HG03354 (cell line): ENCODE results near the gene HSPG2.
"Not testable (repeated sequence)": the region's sequence is repeated elsewhere in the genome, so short reads cannot be mapped to it uniquely, and the experiment has no call there.

ENCODE experiments used
- ATAC-seq: cut with Tn5 transposase; IDR thresholded peaks from one replicate; pipeline ENCODE4 v1.9.1; 2021; ENCODE audit warnings: mild to moderate bottlenecking; ENCODE audit not compliant: unreplicated experiment, poor library complexity, severe bottlenecking

The HSPG2 gene

DNA sequence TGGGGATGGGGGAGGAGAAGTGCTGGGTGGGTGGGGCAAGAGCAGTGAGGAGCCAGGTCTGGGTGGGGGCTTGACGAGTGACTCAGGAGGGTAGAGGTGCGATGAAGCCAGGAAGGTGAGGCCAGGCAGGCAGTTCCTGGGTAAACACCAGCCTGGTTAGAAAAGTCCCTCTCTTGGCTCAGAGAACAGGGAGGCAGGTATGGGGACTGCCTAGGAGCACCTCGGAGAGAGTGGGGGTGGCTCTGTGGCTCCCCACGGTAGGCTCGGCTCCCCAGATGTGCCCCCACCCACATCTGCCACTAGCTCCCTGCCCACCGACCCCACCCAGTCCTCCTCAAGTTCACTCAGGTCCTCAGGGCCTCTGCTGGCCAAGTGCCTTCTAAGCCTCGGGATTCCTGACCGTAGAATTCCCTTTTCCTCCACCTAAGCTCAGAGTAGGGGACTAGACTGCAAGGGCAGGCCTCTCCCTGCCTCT lies 1.2 kb downstream of the HSPG2 start:
- ATAC-seq, result no peak

DNA sequence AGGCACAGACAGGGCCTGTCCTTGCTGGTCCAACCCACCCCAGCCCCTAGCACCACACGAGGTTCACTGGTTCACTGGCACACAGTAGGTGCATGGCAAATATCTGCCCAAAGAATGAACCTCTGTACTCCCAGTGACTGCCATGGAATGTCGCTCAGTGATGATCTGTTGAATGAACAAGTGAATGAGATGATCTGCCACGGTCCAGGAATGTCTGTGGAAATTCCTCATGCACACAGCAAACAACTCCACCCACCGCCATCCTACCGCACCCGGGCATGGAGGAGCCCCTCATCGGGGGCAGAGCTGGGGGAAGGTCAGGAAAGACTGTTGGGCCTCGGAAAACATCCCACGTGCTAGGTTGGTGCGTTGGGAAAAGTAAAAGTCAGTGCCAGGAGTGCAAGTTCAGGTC lies 1.7 kb downstream of the HSPG2 start:
- ATAC-seq, result no peak

DNA sequence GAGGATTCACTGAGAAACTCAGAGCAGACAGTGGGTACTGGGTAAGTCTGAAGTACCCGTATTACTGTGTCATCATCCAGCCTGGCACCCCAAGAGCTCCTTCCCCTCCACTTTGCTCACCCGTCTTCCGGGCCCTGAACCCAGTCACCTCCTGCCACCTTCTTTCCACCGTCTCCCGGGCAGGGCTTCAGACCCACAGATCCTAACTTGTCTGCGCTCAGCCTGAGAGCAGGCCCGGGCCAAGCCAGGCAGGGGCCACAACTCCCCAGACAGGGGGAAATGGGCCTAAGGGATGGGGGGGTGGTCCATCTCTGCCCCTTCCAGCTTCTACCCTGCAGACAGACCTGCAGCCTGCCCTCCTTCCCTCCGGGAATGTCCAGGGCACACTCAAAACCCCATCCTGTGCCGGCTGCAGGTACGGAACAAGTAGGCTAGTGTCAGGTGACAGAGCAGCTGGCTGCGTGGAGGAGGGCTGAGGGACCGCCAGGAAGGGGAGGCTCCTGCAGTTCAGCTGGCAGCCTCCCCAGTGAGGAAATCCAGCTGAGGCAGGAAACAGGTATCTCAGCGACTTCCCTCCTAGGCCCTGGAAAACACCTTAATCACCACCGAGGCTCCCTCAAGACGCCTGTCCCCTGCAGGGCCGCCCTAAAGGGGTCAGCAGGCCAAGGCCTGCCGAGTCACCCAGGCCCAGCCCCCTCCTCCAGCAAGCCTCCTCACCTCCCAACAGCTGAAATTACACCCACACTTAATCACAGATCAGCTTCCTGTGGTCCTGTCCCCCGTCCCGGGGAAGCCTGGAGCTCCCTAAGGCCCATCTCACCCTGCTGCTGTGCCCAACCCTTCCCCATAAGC lies 3.5 kb downstream of the HSPG2 start:
- ATAC-seq, result no peak

DNA sequence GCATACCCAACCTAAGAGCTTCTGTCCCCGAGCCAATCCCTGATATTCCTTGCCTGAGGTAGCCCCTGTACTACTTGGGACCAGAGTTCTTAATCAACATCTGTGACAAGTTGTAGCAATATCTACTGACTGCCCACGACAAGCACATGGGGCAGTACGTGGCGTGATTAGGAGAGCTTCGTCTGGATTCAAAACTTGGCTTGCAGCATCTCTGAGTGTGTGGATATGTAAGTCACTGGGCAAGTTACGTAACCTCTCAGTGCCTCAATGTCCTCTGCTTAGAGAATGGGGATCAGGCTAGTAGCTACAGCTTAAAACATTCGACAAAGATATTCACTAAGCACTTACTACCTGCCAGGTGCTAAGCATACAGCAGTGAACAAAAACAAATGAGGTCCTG lies 5.0 kb downstream of the HSPG2 start:
- no peak for ATAC-seq

DNA sequence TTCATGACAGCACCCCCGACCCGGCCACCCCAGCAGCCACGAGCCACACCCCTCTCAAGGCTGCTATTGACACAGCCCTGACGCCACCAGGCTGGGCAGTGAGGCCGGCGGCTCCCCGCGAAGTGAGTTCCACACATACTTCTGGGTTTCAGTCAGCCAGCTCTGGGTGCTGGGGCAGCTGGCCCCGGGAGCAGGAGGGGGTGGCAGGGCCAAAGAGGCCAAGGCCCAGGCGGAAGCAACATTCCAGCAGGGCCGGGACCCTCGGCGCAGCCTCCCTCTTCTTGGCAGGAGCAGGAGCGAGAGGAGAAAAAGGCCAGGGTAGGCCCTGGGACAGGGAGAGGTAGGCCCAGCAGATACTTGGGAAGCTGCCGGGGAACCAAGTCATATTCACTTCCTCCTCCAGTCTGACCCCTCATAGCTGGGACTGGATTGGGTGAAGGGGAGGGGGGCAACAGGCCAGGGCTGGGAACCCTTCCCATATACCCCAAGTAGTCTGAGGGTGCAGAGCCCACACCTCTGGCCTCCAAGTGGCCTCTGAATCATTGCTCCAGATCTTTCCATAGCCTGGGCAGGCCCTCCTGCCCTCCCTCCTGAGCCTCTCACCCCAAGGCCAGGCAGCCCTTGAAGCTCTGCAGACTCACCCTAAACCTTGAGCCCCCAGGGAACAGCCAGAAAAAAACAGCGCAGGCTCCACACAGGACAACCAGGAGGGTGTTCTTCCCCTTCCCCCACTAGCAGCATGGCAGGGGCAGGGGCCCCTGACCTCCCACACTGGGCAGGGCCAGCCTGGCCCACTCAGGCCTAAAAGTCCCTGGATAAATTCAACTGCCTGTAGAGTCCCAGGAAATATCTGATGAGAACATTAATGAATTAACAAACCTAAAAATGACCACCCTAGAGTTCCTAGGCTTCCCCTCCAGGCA lies 5.7 kb downstream of the HSPG2 start:
- ATAC-seq, result no peak

DNA sequence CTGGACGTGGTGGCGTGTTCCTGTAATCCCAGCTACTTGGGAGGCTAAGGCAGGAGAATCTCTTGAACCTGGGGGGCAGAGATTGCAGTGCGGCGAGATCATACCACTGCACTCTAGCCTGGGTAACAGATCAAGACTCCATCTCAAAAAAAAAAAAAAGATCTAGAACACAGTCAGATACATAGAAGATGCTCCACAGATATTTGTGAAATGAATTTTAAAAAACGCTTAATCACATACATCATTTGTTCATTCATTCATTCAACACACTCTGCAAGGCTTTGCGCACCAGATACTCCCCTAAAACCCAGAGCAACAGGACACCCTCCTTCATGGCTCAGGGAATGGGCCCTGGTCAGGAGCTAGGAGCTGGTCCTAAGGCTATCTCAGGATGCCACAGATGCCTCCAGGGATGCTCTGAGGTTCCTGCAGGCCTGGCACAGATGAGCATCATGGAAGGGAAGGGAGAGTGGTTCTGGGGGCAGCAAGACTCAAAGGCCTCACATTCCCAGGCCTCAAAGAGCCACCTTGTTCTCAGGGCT lies 6.4 kb downstream of the HSPG2 start:
- no peak for ATAC-seq

DNA sequence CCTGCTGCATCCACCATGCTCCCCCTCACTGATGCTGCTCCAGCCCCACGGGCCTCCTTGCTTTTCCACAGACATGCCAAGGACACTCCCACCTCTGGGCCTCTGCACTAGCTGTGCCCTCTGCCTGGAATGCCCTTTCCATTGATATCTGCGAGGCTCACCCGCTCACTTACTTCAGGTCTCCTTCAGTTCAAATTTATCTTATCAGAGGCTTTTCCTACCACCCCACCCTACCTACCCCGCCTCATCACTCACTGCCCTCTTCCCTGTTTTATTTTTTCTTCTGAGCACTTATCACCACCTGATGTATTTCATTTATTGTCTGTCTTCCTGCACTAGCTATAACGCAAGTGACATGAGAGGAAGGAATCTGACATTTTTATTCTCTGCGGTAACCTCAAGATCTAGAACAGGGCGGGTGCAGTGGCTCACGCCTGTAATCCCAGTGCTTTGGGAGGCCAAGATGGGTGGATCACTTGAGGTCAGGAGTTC lies 7.0 kb downstream of the HSPG2 start:
- ATAC-seq, result no peak

DNA sequence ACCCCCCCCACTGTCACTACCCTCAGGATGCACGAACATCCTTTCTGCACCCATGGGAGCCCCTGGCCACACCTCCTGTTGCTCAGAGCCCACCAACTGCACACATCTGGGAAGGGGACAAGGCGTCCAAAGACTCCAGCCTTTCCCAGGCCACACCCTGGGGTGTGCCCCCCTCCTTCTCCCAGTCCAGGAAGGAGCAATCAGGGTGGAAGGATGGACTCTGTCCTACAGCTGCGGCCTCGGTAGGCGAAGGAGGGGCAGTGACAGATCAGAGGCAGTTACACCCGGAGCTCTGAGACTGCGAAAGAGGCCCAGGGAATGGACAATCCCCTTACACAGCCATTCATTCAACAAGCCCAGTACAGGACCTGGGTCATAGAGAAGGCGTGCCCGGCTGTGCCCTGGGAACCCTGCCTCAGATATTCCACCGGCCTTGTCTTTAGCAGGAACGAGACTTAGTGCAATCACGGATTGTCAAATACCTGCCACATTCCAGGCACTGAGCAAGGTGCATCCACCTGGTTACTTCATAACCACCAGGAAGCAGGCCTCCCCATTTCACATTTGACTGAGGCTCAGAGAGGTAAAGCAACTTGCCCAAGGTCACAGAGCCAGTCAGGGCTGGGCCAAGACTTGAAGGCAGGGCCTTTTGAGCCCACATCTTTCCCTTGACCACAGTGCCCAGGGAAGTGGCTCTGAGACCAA lies 9.4 kb downstream of the HSPG2 start:
- ATAC-seq, result no peak

DNA sequence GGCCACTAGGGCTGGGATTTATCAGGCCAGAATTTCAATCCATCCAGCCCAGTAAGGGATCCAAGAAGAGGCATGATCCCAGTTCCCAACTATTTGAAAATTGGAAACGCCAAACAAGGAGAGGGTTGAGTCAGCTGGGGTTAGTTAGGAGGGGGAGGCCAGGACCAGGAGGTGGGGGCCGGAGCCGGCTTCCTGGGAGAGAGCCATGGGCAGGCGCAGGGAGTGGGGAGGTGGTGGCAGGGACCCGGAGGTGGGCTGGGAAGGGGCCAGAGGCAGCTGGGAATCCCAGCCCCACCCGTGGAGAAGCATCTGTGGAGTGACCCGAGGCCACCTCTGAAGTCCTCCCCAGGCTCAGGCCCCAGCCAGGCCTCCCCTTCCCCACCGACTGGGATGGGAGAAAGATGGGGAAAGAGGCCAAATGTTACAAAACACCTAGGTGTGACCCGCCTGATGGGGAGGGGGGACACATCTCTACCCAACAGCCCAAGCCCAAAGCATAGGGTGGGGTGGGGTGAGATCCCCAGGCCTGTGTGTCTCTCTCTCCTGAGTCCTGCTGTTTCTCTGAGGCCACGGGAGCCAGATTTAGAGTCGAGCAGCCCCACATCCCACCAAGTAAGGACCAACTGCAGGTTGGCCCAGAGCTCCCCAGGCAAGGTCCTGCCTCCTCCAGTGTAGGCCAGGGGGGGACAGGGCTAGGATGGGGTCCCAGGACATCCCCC lies 10.1 kb downstream of the HSPG2 start:
- no peak for ATAC-seq

DNA sequence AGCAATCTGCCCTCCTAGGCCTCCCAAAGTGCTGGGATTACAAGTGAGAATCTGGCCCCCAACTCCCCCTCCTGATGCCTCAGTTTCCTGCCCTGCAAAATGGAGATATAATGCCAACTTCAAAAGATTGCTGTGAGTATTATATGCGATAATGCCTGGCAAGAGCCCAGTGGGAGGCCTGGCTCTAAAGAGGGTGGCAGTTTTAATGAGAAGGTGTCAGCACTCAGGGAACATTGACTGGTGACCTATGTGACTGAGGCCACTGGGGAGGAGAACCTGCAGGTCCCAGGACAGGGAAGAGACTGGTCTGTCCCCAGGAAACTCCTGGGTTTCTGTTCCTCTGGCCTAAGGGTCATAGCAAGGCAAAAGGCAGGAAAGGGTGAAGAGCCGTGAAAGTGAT lies 11.0 kb downstream of the HSPG2 start:
- ATAC-seq, result no peak

DNA sequence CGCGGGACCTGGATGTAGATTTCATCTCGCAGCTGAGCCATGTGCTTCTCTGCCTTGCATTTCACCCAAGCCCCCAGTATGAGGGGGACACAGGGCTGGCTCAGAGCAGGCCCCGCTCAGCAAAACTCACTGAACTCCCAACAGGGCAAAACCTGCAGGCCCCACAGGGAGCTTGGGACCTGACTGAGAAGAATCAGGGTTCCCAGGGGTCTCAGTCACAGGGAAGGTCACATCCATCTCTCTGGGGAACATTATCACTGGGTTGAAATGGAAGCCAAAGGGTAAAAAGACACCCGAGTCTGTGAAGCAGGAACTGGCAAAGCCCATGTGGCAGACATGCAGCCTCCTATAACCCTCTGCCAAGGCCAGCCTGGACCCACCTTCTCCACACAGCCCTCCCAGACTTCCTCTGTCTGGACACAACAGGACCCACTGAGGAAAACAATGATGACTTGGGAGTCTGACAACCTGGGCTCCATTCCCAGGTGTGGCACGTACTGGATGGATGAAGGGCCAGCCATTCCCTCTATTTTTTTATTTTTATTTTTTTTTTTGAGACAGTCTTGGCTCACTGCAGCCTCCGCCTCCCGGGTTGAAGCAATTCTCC lies 11.7 kb downstream of the HSPG2 start:
- ATAC-seq, result no peak

DNA sequence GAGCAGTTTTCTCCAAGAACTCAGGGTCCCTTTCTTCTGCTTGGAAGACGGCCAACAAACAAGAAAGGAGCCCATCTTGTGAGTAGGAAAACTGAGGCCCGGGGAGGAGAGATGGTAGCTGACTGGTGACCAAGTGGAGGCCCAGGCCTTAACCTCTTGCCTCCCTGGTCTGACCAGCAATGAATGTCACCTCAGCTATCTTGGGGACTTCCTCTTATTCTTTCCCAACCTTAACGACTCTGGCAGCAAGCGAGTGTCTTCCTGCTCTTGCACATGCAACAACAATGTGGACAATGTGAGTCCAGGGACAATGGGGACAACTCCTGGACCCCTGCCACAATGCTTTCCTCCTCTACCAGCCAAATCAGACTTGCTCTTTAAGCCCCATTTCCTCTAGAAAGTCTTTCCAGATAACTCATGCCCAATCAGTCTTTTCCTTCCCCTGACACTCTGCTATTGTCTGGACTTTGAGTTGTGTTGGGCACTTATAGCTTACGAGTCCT lies 12.6 kb downstream of the HSPG2 start:
- no peak for ATAC-seq

DNA sequence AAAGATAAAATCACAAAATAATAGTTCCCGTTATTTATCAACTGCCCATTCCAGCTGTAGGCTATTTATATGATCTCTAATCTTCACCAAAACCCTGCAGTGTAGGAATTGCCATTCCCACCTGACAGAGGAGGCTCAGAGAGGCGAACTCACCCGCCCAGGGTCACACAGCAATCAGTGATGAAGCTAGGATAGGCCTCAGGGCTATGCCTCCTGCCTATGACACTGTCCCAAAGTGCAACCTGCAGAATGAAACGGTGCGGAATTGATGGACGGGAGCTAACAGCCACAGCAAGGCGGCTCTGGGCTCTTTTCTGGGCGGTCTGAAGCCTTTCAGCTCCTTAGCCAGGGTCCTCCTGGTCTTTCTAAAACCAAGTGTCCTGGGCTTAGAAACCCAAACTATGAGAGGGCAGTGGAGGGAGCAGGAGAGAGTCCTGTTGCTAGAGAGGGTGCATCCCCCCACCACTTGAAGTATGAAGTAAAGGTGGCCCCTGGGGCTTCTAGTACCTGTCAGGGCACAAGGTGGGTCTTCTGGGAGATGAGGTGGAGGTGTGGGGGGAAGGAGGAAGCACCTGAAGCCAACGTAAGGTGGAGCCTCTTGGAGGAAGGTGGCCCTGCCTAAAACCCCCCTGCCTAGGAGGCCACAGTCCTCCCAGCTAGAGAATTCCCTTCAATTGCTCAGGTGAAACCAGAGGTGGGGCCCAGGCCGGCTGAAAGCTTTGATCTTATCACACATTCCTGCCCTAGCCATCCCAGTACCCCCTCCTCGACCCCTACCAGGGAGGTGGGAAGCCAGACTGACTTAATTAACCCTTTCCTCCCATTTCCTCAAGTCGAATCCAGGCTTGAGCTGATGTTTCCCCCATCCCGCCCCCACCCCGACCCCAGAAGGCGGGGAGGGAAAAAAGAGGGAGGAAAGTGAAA lies 14.8 kb downstream of the HSPG2 start:
- ATAC-seq, result no peak

DNA sequence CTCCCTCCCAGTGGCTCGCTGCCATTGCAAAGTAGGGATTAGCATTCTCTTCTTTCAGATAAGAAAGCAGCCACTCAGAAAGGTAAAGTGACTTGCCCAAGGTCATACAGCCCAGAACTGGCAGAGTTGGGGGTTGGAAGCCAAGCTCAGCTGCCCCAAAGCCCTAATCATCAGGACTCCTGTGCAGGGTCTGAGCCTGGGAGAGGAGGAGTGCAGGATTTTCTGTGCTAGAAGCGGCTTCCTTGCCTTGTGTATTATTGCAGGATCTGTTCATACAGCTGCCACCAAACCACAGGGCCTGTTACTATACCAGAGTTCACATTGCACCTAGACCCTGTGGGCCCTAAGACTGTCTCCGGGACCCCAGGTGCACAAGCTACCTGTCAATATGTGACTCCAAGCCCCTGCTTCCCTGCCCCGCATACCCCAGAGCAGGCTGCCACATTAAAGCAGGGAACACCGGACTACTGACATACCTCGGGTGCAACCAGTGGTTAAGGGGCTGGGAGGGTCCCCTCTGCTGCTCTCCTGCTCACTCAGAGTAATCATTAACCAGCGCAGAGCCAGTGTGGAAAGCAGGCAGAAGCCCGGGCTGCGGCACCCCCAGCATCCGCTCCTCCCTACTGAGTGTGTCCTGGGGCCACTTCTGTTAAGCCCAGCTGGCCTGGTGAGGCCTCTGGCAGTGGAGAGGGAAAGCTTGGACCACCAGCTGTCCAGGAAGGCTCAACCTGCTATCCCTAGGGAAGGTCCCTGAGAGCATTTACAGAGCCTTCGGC lies 15.8 kb downstream of the HSPG2 start:
- ATAC-seq, result no peak

DNA sequence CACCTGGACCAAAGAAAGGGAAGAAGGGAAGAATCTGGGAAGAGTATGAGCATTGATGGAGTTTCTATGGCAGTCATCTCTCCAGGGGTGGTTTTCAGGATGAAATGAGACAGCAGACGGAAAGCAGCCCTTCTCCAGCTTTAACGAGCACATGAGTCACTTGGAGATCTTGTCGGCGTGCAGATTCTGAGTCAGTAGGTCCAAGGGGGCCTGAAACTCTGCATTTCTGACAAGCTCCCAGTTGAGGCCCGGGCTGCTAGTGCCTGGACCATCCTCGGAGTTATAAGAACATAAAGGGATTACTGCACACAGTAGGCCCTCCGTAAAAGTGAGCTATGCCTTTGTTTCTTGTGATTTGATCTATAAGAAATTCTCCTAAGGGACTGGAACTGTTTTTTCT lies 17.6 kb downstream of the HSPG2 start:
- ATAC-seq, result no peak

DNA sequence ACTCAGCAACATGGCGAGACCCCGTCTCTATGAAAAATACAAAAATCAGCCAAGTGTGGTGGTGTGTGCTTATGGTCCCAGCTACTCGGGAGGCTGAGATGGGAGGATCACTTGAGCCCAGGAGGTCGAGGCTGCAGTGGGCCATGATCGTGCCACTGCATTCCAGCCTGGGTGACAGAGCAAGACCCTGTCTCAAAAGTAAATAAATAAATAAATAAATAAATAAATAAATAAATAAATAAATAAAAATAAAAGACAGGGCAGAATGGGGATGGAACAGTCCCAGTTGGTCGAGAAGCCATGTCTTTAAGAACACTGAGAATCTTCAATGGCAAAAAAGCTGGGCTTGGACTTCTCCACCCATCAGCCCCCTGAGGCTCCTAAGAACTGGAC lies 19.9 kb downstream of the HSPG2 start:
- not testable (repeated sequence) for ATAC-seq
